Breast epithelium (tissue), 3 donors: ENCODE measurements around the gene MOCS2.

ENCODE experiments used
- POLR2A ChIP-seq: fragments of 450-650 bp; IDR thresholded peaks from one replicate; pipeline ENCODE4 v1.6.1; 2016; ENCODE audit warnings: antibody characterized with exemption, mild to moderate bottlenecking, moderate library complexity
- TF ChIP-seq, protein P1 (sequence below), 3 donors: fragments of 450-650 bp; IDR thresholded peaks; one replicate each; pipeline ENCODE4 v1.5.1; 2016 to 2017; ENCODE audit warnings: antibody characterized with exemption in 3 of 3, mild to moderate bottlenecking in 3 of 3, moderate library complexity in 3 of 3

DNA sequence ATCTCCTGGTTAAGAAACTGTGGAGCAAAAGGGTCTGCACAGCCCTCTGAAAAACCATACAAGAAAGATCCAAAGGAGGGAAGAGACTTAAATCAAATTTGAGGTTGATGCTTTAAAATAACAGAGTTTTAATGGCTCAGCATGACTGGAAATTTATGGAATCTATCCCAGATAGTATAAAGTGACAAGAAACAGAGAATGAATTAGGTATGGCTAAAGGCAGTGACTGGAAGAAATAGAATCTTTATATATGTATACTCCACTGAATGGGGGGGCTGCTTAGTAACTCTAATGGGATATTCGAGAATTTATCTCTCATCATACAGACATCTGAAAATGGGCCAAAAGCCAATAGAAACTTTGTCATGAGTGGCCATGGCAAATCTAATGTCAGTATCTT, 17.6 kb upstream of the MOCS2 start:
- TF ChIP-seq, protein P1, sequence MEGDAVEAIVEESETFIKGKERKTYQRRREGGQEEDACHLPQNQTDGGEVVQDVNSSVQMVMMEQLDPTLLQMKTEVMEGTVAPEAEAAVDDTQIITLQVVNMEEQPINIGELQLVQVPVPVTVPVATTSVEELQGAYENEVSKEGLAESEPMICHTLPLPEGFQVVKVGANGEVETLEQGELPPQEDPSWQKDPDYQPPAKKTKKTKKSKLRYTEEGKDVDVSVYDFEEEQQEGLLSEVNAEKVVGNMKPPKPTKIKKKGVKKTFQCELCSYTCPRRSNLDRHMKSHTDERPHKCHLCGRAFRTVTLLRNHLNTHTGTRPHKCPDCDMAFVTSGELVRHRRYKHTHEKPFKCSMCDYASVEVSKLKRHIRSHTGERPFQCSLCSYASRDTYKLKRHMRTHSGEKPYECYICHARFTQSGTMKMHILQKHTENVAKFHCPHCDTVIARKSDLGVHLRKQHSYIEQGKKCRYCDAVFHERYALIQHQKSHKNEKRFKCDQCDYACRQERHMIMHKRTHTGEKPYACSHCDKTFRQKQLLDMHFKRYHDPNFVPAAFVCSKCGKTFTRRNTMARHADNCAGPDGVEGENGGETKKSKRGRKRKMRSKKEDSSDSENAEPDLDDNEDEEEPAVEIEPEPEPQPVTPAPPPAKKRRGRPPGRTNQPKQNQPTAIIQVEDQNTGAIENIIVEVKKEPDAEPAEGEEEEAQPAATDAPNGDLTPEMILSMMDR (IDR thresholded peaks at IDR 0.05): no peak
- no peak for TF ChIP-seq POLR2A
